WERI-Rb-1 (cell line): Measurements from ENCODE around the gene C12orf57.
A peak's percentile ranks its signal among the peaks of the same experiment; 100 is the strongest.

Experiments used
- DNase-seq: peaks from one replicate; pipeline ENCODE4 v3.0.0-alpha.2; 2020
- H3K27ac ChIP-seq: fragments of 250-450 bp; sonication (Bioruptor Pico); 2 replicates; pipeline ENCODE4 v1.5.1; 2020; ENCODE audit warnings: mild to moderate bottlenecking, moderate library complexity
- H3K27me3 ChIP-seq: fragments of 250-450 bp; sonication (Bioruptor Pico); 2 replicates; pipeline ENCODE4 v1.5.1; 2021; ENCODE audit warnings: mild to moderate bottlenecking, low read depth, moderate library complexity; ENCODE audit not compliant: insufficient read depth, severe bottlenecking
- H3K36me3 ChIP-seq: fragments of 250-450 bp; sonication (Bioruptor Pico); 2 replicates; pipeline ENCODE4 v1.5.1; 2020; ENCODE audit warnings: mild to moderate bottlenecking, moderate library complexity
- H3K4me3 ChIP-seq: 2 replicates; pipeline ENCODE4 v1.5.1; 2011; ENCODE audit warnings: low read depth, mild to moderate bottlenecking, control low read depth, low read length
- H3K9me3 ChIP-seq: fragments of 250-450 bp; sonication (Bioruptor Pico); 2 replicates; pipeline ENCODE4 v1.5.1; 2021; ENCODE audit warnings: mild to moderate bottlenecking, moderate library complexity; ENCODE audit not compliant: severe bottlenecking
- CTCF ChIP-seq: IDR thresholded peaks from 2 replicates; pipeline ENCODE4 v1.5.1; 2011; ENCODE audit warnings: low read depth, mild to moderate bottlenecking, control low read depth, inconsistent platforms, low read length

The C12orf57 gene

DNA sequence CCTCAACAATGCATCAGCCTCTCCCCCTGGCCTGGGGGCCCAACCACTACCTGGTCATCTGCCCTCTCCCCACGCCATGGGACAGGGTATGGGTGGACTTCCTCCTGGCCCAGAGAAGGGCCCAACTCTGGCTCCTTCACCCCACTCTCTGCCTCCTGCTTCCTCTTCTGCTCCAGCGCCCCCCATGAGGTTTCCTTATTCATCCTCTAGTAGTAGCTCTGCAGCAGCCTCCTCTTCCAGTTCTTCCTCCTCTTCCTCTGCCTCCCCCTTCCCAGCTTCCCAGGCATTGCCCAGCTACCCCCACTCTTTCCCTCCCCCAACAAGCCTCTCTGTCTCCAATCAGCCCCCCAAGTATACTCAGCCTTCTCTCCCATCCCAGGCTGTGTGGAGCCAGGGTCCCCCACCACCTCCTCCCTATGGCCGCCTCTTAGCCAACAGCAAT, 7.6 kb upstream of the C12orf57 start:
- TF ChIP-seq CTCF: no peak
- Histone ChIP-seq H3K27ac (no peak overlapping the region), H3K4me3 (no peak overlapping the region), H3K36me3 (peaks cover 75% of the 10 kb centered on the region), H3K27me3 (no peaks in the 10 kb centered on the region), H3K9me3 (no peaks in the 10 kb centered on the region)
- DNase-seq: no peak

DNA sequence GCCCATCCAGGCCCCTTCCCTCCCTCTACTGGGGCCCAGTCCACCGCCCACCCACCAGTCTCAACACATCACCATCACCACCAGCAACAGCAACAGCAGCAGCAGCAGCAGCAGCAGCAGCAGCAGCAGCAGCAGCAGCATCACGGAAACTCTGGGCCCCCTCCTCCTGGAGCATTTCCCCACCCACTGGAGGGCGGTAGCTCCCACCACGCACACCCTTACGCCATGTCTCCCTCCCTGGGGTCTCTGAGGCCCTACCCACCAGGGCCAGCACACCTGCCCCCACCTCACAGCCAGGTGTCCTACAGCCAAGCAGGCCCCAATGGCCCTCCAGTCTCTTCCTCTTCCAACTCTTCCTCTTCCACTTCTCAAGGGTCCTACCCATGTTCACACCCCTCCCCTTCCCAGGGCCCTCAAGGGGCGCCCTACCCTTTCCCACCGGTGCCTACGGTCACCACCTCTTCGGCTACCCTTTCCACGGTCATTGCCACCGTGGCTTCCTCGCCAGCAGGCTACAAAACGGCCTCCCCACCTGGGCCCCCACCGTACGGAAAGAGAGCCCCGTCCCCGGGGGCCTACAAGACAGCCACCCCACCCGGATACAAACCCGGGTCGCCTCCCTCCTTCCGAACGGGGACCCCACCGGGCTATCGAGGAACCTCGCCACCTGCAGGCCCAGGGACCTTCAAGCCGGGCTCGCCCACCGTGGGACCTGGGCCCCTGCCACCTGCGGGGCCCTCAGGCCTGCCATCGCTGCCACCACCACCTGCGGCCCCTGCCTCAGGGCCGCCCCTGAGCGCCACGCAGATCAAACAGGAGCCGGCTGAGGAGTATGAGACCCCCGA, 7.0 kb upstream of the C12orf57 start:
- peak overlapping the region; percentile 84 for H3K27ac ChIP-seq
- H3K36me3 ChIP-seq: peaks cover 80% of the 10 kb centered on the region
- H3K9me3 ChIP-seq: no peaks in the 10 kb centered on the region
- H3K4me3 ChIP-seq: no peak overlapping the region
- DNase-seq: no peak
- H3K27me3 ChIP-seq: no peaks in the 10 kb centered on the region
- no peak for TF ChIP-seq CTCF

- Histone ChIP-seq H3K9me3 (no peaks in the 10 kb centered on the region), H3K27me3 (no peaks in the 10 kb centered on the region), H3K36me3 (peaks cover 81% of the 10 kb centered on the region), H3K27ac (peak overlapping the region; percentile 84), H3K4me3 (peak overlapping the region; percentile 48)
- DNase-seq: peak; percentile 93
- peak; percentile 90 for TF ChIP-seq CTCF
These were observed 6.1 kb upstream of the C12orf57 start for GRCh38 chr12:6937481-6938352.

DNA sequence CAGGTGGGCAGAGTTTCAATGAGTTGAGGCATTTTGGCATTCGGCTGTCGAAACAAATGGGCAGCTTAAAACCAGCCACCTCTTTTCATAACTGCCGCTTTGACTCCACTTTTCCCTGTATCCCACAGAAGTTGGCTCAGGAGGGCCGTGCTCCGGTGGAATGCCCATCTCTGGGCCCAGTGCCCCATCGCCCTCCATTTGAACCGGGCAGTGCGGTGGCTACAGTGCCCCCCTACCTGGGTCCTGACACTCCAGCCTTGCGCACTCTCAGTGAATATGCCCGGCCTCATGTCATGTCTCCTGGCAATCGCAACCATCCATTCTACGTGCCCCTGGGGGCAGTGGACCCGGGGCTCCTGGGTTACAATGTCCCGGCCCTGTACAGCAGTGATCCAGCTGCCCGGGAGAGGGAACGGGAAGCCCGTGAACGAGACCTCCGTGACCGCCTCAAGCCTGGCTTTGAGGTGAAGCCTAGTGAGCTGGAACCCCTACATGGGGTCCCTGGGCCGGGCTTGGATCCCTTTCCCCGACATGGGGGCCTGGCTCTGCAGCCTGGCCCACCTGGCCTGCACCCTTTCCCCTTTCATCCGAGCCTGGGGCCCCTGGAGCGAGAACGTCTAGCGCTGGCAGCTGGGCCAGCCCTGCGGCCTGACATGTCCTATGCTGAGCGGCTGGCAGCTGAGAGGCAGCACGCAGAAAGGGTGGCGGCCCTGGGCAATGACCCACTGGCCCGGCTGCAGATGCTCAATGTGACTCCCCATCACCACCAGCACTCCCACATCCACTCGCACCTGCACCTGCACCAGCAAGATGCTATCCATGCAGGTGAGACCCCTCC, 5.2 kb upstream of the C12orf57 start:
- peaks cover 76% of the 10 kb centered on the region for H3K36me3 ChIP-seq
- H3K27me3 ChIP-seq: no peaks in the 10 kb centered on the region
- H3K9me3 ChIP-seq: no peaks in the 10 kb centered on the region
- DNase-seq: no peak
- no peak for TF ChIP-seq CTCF
- peak overlapping the region; percentile 48 for H3K4me3 ChIP-seq
- H3K27ac ChIP-seq: peak overlapping the region; percentile 84

- H3K27ac ChIP-seq: no peak overlapping the region
- DNase-seq: no peak
- no peaks in the 10 kb centered on the region for H3K27me3 ChIP-seq
- peaks cover 70% of the 10 kb centered on the region for H3K36me3 ChIP-seq
- no peak overlapping the region for H3K4me3 ChIP-seq
- H3K9me3 ChIP-seq: no peaks in the 10 kb centered on the region
- no peak for TF ChIP-seq CTCF
These were observed 4.7 kb upstream of the C12orf57 start for GRCh38 chr12:6939191-6939540.
